HepG2 (cell line): ENCODE results near the gene SDC1. TPM values are rescaled to one million over a fixed set of nuclear protein-coding genes. Genes with fewer than 3 reads are reported as not detected.

ENCODE experiments used
- CENPX ChIP-seq: sonication (generic); formaldehyde crosslinking; IDR thresholded peaks from 2 replicates; pipeline ENCODE4 v1.9.0; 2021; ENCODE audit warnings: mild to moderate bottlenecking, missing genetic modification reagents, moderate library complexity
- CERS6 ChIP-seq: sonication (generic); formaldehyde crosslinking; IDR thresholded peaks from 2 replicates; pipeline ENCODE4 v1.5.0; 2020; ENCODE audit warnings: missing genetic modification reagents
- FLYWCH1 ChIP-seq: sonication (generic); formaldehyde crosslinking; IDR thresholded peaks from 2 replicates; pipeline ENCODE4 v1.8.1; 2023; ENCODE audit warnings: mild to moderate bottlenecking, missing genetic modification reagents
- HNRNPK ChIP-seq: fragments of 200-400 bp; formaldehyde crosslinking; IDR thresholded peaks from 2 replicates; pipeline ENCODE4 v1.6.1; 2018; ENCODE audit warnings: low read length, low read depth, moderate library complexity, mild to moderate bottlenecking; ENCODE audit not compliant: poor library complexity, severe bottlenecking
- HOXA3 ChIP-seq: sonication (generic); formaldehyde crosslinking; IDR thresholded peaks from 2 replicates; pipeline ENCODE4 v1.5.0; 2020; ENCODE audit warnings: missing genetic modification reagents
- KDM5B ChIP-seq: sonication (generic); formaldehyde crosslinking; IDR thresholded peaks from 2 replicates; pipeline ENCODE4 v1.4.0; 2020; ENCODE audit warnings: missing genetic modification reagents, mild to moderate bottlenecking, borderline replicate concordance
- MEIS1 ChIP-seq: sonication (generic); formaldehyde crosslinking; IDR thresholded peaks from 2 replicates; pipeline ENCODE4 v1.9.0; 2021; ENCODE audit warnings: mild to moderate bottlenecking, missing genetic modification reagents, moderate library complexity, borderline replicate concordance
- MXD3 ChIP-seq: IDR thresholded peaks from 2 replicates; pipeline ENCODE4 v1.6.1; 2016; ENCODE audit warnings: mild to moderate bottlenecking, missing biosample characterization, missing genetic modification reagents
- NKX3-1 ChIP-seq: sonication (generic); formaldehyde crosslinking; IDR thresholded peaks from 2 replicates; pipeline ENCODE4 v1.5.0; 2020; ENCODE audit warnings: missing genetic modification reagents
- SALL1 ChIP-seq: sonication (generic); formaldehyde crosslinking; IDR thresholded peaks from 2 replicates; pipeline ENCODE4 v1.8.0; 2022; ENCODE audit warnings: mild to moderate bottlenecking, missing genetic modification reagents
- SMAD3 ChIP-seq: sonication (generic); formaldehyde crosslinking; IDR thresholded peaks from 2 replicates; pipeline ENCODE4 v1.4.0; 2020; ENCODE audit warnings: missing genetic modification reagents
- SNAPC2 ChIP-seq: sonication (generic); formaldehyde crosslinking; IDR thresholded peaks from 2 replicates; pipeline ENCODE4 v1.8.1; 2022; ENCODE audit warnings: mild to moderate bottlenecking, missing genetic modification reagents
- STAT6 ChIP-seq: sonication (generic); formaldehyde crosslinking; IDR thresholded peaks from 2 replicates; pipeline ENCODE4 v1.4.0; 2020; ENCODE audit warnings: missing genetic modification reagents, mild to moderate bottlenecking, borderline replicate concordance
- TEAD3 ChIP-seq: optimal IDR thresholded peaks from 2 replicates; pipeline ENCODE3; 2016; ENCODE audit warnings: borderline replicate concordance
- THAP11 ChIP-seq: IDR thresholded peaks from 2 replicates; pipeline ENCODE4 v1.6.1; 2016; ENCODE audit warnings: missing biosample characterization, missing genetic modification reagents
- ZBTB4 ChIP-seq: sonication (generic); formaldehyde crosslinking; IDR thresholded peaks from 2 replicates; pipeline ENCODE4 v1.4.0; 2020; ENCODE audit warnings: missing genetic modification reagents, mild to moderate bottlenecking, borderline replicate concordance
- ZFYVE20 ChIP-seq: sonication (generic); formaldehyde crosslinking; IDR thresholded peaks from 2 replicates; pipeline ENCODE4 v1.8.0; 2023; ENCODE audit warnings: low read depth, mild to moderate bottlenecking, moderate library complexity, missing genetic modification reagents, borderline replicate concordance
- ZNF160 ChIP-seq: sonication (generic); formaldehyde crosslinking; IDR thresholded peaks from 2 replicates; pipeline ENCODE4 v1.8.0; 2022; ENCODE audit warnings: mild to moderate bottlenecking, inconsistent platforms, missing genetic modification reagents
- ZNF224 ChIP-seq: sonication (generic); formaldehyde crosslinking; IDR thresholded peaks from 2 replicates; pipeline ENCODE4 v1.5.0; 2020; ENCODE audit warnings: mild to moderate bottlenecking, missing genetic modification reagents
- ZNF331 ChIP-seq: sonication (generic); formaldehyde crosslinking; IDR thresholded peaks from 2 replicates; pipeline ENCODE4 v1.4.0; 2020; ENCODE audit warnings: missing genetic modification reagents
- ZNF550 ChIP-seq: sonication (generic); formaldehyde crosslinking; IDR thresholded peaks from 2 replicates; pipeline ENCODE4 v1.4.0; 2020; ENCODE audit warnings: mild to moderate bottlenecking, missing genetic modification reagents, borderline replicate concordance
- ZNF552 ChIP-seq: sonication (generic); formaldehyde crosslinking; IDR thresholded peaks from 2 replicates; pipeline ENCODE4 v1.9.0; 2022; ENCODE audit warnings: missing genetic modification reagents, mild to moderate bottlenecking, borderline replicate concordance
- ZNF709 ChIP-seq: sonication (generic); formaldehyde crosslinking; IDR thresholded peaks from 2 replicates; pipeline ENCODE4 v1.5.0; 2020; ENCODE audit warnings: mild to moderate bottlenecking, missing genetic modification reagents
- ZSCAN22 ChIP-seq: sonication (generic); formaldehyde crosslinking; IDR thresholded peaks from 2 replicates; pipeline ENCODE4 v1.4.0; 2020; ENCODE audit warnings: mild to moderate bottlenecking, missing genetic modification reagents
- polyA plus RNA-seq, 8 experiments: library from polyadenylated mRNA; depleted of rRNA in 3 of 8; stranded (reverse) in 7 of 8; unstranded in 1 of 8; fragments of >200 nt; fragmentation: Illumina TruSeq in 4 of 8; extraction: Trizol in 4 of 8; gene quantifications; 2 replicates each; pipeline versions ENCODE4 v1.2.1 to v1.2.3, GENCODE V29; 2011 to 2016; ENCODE audit warnings: low read depth in 4 of 8, missing spikeins in 1 of 8, mixed read lengths in 1 of 8; ENCODE audit not compliant: insufficient read depth in 1 of 8
- total RNA-seq, 5 experiments: library from RNA; depleted of rRNA; stranded (reverse); fragments of >200 nt; fragmentation: Illumina TruSeq; extraction: Trizol; gene quantifications; 2 replicates each; pipeline ENCODE4 v1.2.3, GENCODE V29; 2016; ENCODE audit warnings: low read depth in 1 of 5

The SDC1 gene
- total and polyA plus RNA-seq, 2 of the 13 experiments (the other 11 are each of a cell fraction or from before 2014, with no cell fraction given), result 108 to 119 TPM

GRCh38 chr2:20224164-20224715 is 690 bp downstream of the SDC1 start (continued):
- TF ChIP-seq STAT6 (CRISPR knock-in tag), result 0 out of 2 replicates have a peak, but pooled peaks have one; percentile 53
- TF ChIP-seq ZNF224 (CRISPR knock-in tag), result no peak
- TF ChIP-seq SNAPC2 (CRISPR knock-in tag), result no peak
- no peak for TF ChIP-seq ZNF709
- TF ChIP-seq THAP11, result peak; percentile 3; the same call in 1 of the 2 replicates
- TF ChIP-seq HNRNPK, result peak; percentile 36
- no peak for TF ChIP-seq ZBTB4 (CRISPR knock-in tag)
- TF ChIP-seq ZNF331 (CRISPR knock-in tag), result no peak
- TF ChIP-seq ZNF160 (CRISPR knock-in tag), result 0 out of 2 replicates have a peak, but pooled peaks have one; percentile 61
- TF ChIP-seq ZNF550, result no peak
- TF ChIP-seq ZFYVE20 (CRISPR knock-in tag), result no peak
- no peak for TF ChIP-seq ZNF552
- no peak for TF ChIP-seq CENPX (CRISPR knock-in tag)
- peak; percentile 62; the same call in 1 of the 2 replicates for TF ChIP-seq SALL1
- TF ChIP-seq MXD3 (CRISPR knock-in tag), result peak; percentile 91; the same call in 1 of the 2 replicates
- TF ChIP-seq FLYWCH1, result 0 out of 2 replicates have a peak, but pooled peaks have one; percentile 27
- no peak for TF ChIP-seq SMAD3 (CRISPR knock-in tag)
- 0 out of 2 replicates have a peak, but pooled peaks have one; percentile 18 for TF ChIP-seq KDM5B (CRISPR knock-in tag)
- TF ChIP-seq TEAD3 (CRISPR knock-in tag), result peak; percentile 50
- TF ChIP-seq NKX3-1 (CRISPR knock-in tag), result no peak
- TF ChIP-seq HOXA3 (CRISPR knock-in tag), result no peak; the same call in 1 of the 2 replicates
- TF ChIP-seq ZSCAN22 (CRISPR knock-in tag), result peak; percentile 49; the same call in 1 of the 2 replicates
- 0 out of 2 replicates have a peak, but pooled peaks have one; percentile 23 for TF ChIP-seq MEIS1 (CRISPR knock-in tag)
- TF ChIP-seq CERS6, result no peak
